Erythroblast (primary cell): ENCODE data around the gene WWP2.

Source experiments
- GATA1 ChIP-seq: IDR thresholded peaks from 2 replicates; pipeline ENCODE4 v1.6.1; 2011; ENCODE audit warnings: low read depth, mild to moderate bottlenecking, control low read depth, low read length, moderate library complexity
- POLR2A ChIP-seq: IDR thresholded peaks from 2 replicates; pipeline ENCODE4 v1.6.1; 2011; ENCODE audit warnings: mild to moderate bottlenecking, low read length

GRCh38 chr16:69818891-69819545 lies 56.9 kb downstream of the WWP2 start:
- TF ChIP-seq POLR2A (no peak), GATA1 (no peak)
